AG04450 (cell line): ENCODE data around the gene PKDREJ. TPM values are rescaled to one million over a fixed set of nuclear protein-coding genes. Genes with fewer than 3 reads are reported as not detected.

Experiments
- CTCF ChIA-PET: fragments of 300-600, 350-600 bp; formaldehyde crosslinking; extraction: SDS; loops from one replicate; lab custom pipeline; 2022; ENCODE audit warnings: antibody characterized with exemption, inconsistent platforms; lab: Charles Lee
- POLR2A ChIA-PET: fragments of 350-600 bp; formaldehyde crosslinking; extraction: SDS; loops from one replicate; lab custom pipeline; 2021; ENCODE audit warnings: antibody characterized with exemption, inconsistent platforms; lab: Yijun Ruan, JAX
- DNase-seq: peaks from one replicate; pipeline ENCODE4 v3.0.0-alpha.2; 2011; ENCODE audit warnings: low read depth, low spot score
- H3K27ac ChIP-seq: one replicate; pipeline ENCODE4 v1.5.1; 2012; ENCODE audit warnings: low read depth, low read length, control low read depth
- H3K27me3 ChIP-seq: one replicate; pipeline ENCODE4 v1.6.0; 2012; ENCODE audit warnings: low read length; ENCODE audit not compliant: control insufficient read depth, insufficient read depth
- H3K4me3 ChIP-seq: 2 replicates; pipeline ENCODE4 v1.5.1; 2011; ENCODE audit warnings: mild to moderate bottlenecking, low read depth, low read length, control low read depth
- H3K9me3 ChIP-seq: 2 replicates; pipeline ENCODE4 v1.5.1; 2012; ENCODE audit warnings: low read length; ENCODE audit not compliant: control insufficient read depth, insufficient read depth
- polyA plus RNA-seq: library from polyadenylated mRNA; depleted of rRNA; stranded (reverse); fragments of >200 nt; gene quantifications from 2 replicates; pipeline ENCODE4 v1.2.3, GENCODE V29; 2011
- TF ChIP-seq, protein P1 (sequence below): IDR thresholded peaks from 2 replicates; pipeline ENCODE4 v1.5.1; 2011; ENCODE audit warnings: low read depth, low read length, control low read depth, inconsistent platforms

Gene PKDREJ
- polyA plus RNA-seq, 1 experiment, result 0.01 TPM

DNA sequence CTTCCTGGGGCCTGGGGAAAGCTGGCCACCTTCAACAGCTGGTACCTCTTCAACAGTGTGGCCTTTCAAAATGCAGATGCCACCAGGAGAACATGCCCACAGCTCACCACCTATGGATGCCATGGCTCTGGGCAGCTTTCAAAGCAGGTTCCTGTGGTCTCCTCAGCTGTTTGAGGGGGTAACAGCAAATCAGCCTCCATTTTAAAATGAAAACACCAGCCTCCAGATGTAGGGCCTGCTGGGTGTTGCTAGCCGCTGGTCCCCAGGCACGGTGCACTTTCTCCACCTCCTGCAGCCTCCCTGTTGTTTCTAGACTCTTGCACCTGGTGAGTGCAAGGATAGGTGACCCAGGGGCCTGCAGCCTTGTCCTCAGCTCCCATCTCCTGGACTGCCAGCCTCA, 23.1 kb downstream of the PKDREJ start:
- ChIA-PET CTCF (no interaction called here), POLR2A (no interaction called here)
- TF ChIP-seq, protein P1, sequence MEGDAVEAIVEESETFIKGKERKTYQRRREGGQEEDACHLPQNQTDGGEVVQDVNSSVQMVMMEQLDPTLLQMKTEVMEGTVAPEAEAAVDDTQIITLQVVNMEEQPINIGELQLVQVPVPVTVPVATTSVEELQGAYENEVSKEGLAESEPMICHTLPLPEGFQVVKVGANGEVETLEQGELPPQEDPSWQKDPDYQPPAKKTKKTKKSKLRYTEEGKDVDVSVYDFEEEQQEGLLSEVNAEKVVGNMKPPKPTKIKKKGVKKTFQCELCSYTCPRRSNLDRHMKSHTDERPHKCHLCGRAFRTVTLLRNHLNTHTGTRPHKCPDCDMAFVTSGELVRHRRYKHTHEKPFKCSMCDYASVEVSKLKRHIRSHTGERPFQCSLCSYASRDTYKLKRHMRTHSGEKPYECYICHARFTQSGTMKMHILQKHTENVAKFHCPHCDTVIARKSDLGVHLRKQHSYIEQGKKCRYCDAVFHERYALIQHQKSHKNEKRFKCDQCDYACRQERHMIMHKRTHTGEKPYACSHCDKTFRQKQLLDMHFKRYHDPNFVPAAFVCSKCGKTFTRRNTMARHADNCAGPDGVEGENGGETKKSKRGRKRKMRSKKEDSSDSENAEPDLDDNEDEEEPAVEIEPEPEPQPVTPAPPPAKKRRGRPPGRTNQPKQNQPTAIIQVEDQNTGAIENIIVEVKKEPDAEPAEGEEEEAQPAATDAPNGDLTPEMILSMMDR, result no peak
- H3K27me3 ChIP-seq, result no peaks in the 10 kb centered on the region
- DNase-seq, result no peak
- no peaks in the 10 kb centered on the region; the same call in 1 of the 2 replicates for H3K9me3 ChIP-seq
- H3K4me3 ChIP-seq, result no peak overlapping the region
- H3K27ac ChIP-seq, result no peak overlapping the region

DNA sequence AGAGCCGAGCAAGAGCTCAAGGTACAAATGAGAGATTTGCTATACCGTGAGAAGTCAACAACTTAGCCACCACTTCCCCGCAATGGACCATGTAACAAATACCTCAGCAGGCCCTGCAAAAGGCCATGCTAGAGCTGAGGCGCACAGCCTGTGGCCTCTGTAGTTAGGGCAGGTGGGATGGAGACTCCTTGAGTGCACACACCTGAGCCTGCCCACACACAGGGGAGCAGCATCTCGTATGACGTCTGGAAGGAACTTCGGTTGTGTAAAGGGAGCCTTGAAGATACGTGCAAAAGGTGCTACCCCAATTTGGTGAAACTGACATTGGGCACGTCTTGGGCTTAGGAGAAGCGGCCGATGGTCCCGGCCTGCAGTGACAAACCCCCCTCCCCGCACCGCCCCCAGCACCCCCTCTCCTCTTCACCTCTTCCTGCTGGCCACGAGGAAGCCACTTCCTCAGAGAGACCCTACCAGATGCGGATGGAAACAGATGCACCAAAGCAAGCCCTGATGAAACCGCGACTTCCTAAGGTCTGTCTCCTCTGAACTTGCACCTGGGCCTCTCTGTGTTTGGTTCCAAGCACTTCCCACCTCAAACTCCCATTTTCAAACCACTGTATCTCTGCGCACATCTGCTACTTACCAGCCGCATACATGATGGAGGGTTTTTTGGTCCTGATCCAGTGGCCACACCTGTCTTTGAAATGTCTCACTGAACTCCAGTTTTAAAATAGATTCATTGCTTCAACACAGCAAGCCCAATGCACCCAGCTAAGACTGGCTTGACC, 23.7 kb downstream of the PKDREJ start:
- no peaks in the 10 kb centered on the region; the same call in 1 of the 2 replicates for H3K9me3 ChIP-seq
- TF ChIP-seq, protein P1, result no peak
- no peak overlapping the region for H3K27ac ChIP-seq
- POLR2A ChIA-PET, result no interaction called here
- CTCF ChIA-PET, result no interaction called here
- no peak for DNase-seq
- no peak overlapping the region for H3K4me3 ChIP-seq
- no peaks in the 10 kb centered on the region for H3K27me3 ChIP-seq

DNA sequence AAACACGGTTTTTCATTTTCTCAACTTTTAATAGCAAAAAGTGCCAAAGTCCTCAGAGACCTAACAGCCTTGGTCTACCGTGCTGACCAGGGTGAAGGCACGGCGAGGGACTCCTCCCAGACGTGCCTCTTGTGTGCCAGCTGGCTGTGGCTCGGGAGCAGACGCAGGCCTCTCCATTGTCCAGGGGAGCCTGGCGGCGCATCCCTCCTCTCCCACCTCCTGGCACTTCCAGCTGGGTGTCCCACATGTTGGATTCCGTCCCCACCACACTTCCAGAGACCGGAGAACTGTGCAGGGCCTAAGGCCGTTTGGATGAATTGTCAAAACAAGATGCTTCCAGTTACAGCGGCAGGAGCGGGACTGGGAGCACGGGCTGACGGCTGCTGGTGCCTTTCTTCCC, 24.6 kb downstream of the PKDREJ start:
- Histone ChIP-seq H3K9me3 (no peaks in the 10 kb centered on the region; the same call in 1 of the 2 replicates), H3K27me3 (no peaks in the 10 kb centered on the region), H3K4me3 (no peak overlapping the region), H3K27ac (no peak overlapping the region)
- CTCF ChIA-PET, result no interaction called here
- TF ChIP-seq, protein P1, result no peak
- no peak for DNase-seq
- POLR2A ChIA-PET, result no interaction called here

DNA sequence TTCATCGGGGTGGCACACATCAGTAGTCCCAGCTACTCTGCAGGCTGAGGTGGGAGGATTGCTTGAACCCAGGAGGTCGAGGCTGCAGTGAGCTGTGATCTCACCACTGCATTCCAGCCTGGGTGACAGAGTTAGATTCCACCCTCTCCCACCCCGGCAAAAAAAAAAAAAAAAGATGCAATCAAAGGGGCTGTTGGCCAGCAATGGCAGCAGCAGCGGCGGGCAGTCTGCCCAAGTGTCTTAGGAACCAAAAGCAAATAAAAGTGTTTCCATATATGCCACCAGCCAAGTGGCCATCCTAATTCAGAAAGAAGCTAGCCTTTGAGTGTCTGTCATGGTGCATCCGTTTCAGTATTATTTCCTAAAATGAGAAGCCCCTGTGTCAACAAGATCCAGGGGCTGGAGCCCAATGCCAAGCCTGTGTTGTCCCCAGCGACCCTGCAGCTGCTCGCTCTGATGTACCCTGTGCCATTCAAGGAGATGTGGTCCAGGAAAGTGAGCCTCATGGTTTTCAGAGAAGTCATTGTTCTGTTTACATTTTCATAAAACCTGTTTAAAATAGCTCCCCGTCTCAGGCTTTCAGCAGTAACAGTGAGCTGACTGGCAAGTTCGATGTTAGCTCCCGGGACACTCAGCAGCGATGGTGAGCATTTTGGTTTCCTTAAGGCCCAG, 25.6 kb downstream of the PKDREJ start:
- ChIA-PET POLR2A (no interaction called here), CTCF (interaction anchor here (0.7 kb wide), 1 partner anchor 241 kb away, joined by 4 read pairs; no protein-coding TSS in a partner anchor)
- H3K27me3 ChIP-seq, result no peaks in the 10 kb centered on the region
- no peak overlapping the region for H3K4me3 ChIP-seq
- TF ChIP-seq, protein P1, result no peak
- no peak for DNase-seq
- H3K27ac ChIP-seq, result peak overlapping the region; percentile 31
- H3K9me3 ChIP-seq, result no peaks in the 10 kb centered on the region; the same call in 1 of the 2 replicates

DNA sequence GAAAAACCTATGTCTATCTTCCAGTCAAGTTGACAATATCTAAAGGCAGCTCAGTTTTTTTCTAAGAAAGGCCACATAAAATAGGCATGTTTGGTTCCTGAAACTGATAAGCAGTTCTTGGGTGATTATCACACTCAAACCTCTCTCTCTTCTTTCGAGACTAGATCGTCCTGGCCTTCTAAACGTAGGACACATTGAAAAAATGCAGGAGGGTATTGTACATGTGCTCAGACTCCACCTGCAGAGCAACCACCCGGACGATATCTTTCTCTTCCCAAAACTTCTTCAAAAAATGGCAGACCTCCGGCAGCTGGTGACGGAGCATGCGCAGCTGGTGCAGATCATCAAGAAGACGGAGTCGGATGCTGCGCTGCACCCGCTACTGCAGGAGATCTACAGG, 28.2 kb downstream of the PKDREJ start:
- Histone ChIP-seq H3K27ac (no peak overlapping the region), H3K4me3 (no peak overlapping the region), H3K9me3 (no peaks in the 10 kb centered on the region), H3K27me3 (no peaks in the 10 kb centered on the region)
- DNase-seq, result no peak
- POLR2A ChIA-PET, result no interaction called here
- TF ChIP-seq, protein P1, result no peak
- CTCF ChIA-PET, result no interaction called here
